ENCODE data around the gene CALCOCO2.

CALCOCO2 gene

DNA sequence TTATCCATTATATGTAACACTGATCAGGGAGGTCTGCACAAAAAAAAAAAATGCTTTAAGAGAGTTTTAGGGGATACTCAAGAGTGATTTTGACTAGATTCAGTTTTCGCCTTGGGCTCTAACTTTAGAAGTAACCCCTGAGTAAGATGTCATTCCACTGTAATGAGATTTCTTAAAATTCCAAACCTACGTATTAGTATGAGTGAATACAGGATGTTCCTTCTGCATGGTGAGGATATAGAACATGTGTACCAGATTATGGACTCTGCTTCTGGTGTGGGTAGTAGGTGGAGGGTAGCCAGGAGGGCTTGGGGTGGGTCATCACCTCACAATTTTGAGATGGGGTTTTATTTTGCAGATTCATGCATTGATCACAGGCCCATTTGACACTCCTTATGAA, 81.6 kb downstream of the CALCOCO2 start:
- no peak overlapping the region for H3K9ac ChIP-seq (ENCODE audit: low read depth in 1 of 2, low read length in 2 of 2)
- H3K27ac ChIP-seq (ENCODE audit: low read depth in 2 of 2, low read length in 2 of 2): no peak overlapping the region
- no peak overlapping the region for H3K4me3 ChIP-seq (ENCODE audit: low read length in 2 of 2)
- no peaks in the 10 kb centered on the region for H3K9me3 ChIP-seq (ENCODE audit: control insufficient read depth in 2 of 2, low read length in 2 of 2)
- peaks cover 32 to 33% of the 10 kb centered on the region in 2 donors for H3K36me3 ChIP-seq (ENCODE audit: control insufficient read depth in 2 of 2, insufficient read depth in 2 of 2, low read length in 2 of 2)
- no peaks in the 10 kb centered on the region for H3K27me3 ChIP-seq (ENCODE audit: control insufficient read depth in 2 of 2, insufficient read depth in 2 of 2, low read length in 2 of 2)
- peaks cover 18 to 19% of the 10 kb centered on the region in 2 donors for H3K4me1 ChIP-seq (ENCODE audit: control insufficient read depth in 2 of 2, insufficient read depth in 2 of 2, low read length in 2 of 2)
